ENCODE measurements around the gene RAC2.

RAC2 gene

GRCh38 chr22:37219533-37219932 lies 24.5 kb downstream of the RAC2 start:
- no peak for DNase-seq (ENCODE audit: low spot score)

- DNase-seq (ENCODE audit: low spot score): no peak
Measured at GRCh38 chr22:37218771-37219411, 25.2 kb downstream of the RAC2 start.

- no peak for DNase-seq (ENCODE audit: low spot score)
Measured at GRCh38 chr22:37218399-37218770, 25.7 kb downstream of the RAC2 start.

- no peak for DNase-seq (ENCODE audit: low spot score)
Measured at GRCh38 chr22:37215890-37216289, 28.2 kb downstream of the RAC2 start.

GRCh38 chr22:37214731-37215030 lies 29.4 kb downstream of the RAC2 start:
- no peak for DNase-seq (ENCODE audit: low spot score)

- no peak for DNase-seq (ENCODE audit: low spot score)
Measured at GRCh38 chr22:37213941-37214730, 29.9 kb downstream of the RAC2 start.

GRCh38 chr22:37213218-37213855 lies 30.7 kb downstream of the RAC2 start:
- no peak for DNase-seq (ENCODE audit: low spot score)

GRCh38 chr22:37212174-37212906 lies 31.7 kb downstream of the RAC2 start, which contains the start of gene SSTR3:
Gene SSTR3 (minus strand): TSS chr22:37212477. CDS start chr22:37207803, 4,674 bp downstream.
- no peak for DNase-seq (ENCODE audit: low spot score)

GRCh38 chr22:37211866-37212173 lies 32.2 kb downstream of the RAC2 start:
- DNase-seq (ENCODE audit: low spot score): no peak

GRCh38 chr22:37211075-37211865 lies 32.8 kb downstream of the RAC2 start:
- no peak for DNase-seq (ENCODE audit: low spot score)

GRCh38 chr22:37210041-37210803 lies 33.8 kb downstream of the RAC2 start:
- DNase-seq (ENCODE audit: low spot score): no peak

- no peak for DNase-seq (ENCODE audit: low spot score)
Measured at GRCh38 chr22:37209140-37209845, 34.8 kb downstream of the RAC2 start.

GRCh38 chr22:37208401-37209139 lies 35.5 kb downstream of the RAC2 start:
- DNase-seq (ENCODE audit: low spot score): no peak

- no peak for DNase-seq (ENCODE audit: low spot score)
Measured at GRCh38 chr22:37207981-37208380, 36.1 kb downstream of the RAC2 start.

- DNase-seq (ENCODE audit: low spot score): no peak
Measured at GRCh38 chr22:37206841-37207821, 36.9 kb downstream of the RAC2 start.

GRCh38 chr22:37206118-37206840 lies 37.8 kb downstream of the RAC2 start:
- no peak for DNase-seq (ENCODE audit: low spot score)

- no peak for DNase-seq (ENCODE audit: low spot score)
Measured at GRCh38 chr22:37205046-37205445, 39.0 kb downstream of the RAC2 start.
